GM23338 (cell line): ENCODE measurements around the gene CACNA2D1. TPM values are rescaled to one million over a fixed set of nuclear protein-coding genes. Genes with fewer than 3 reads are reported as not detected.

ENCODE experiments used
- ATAC-seq: fragments of 200-7000 bp; cut with Tn5 transposase; 3 replicates; pipeline ENCODE4 v1.9.1; 2020
- DNase-seq: peaks from one replicate; pipeline ENCODE4 v3.0.0-alpha.2; 2015; ENCODE audit warnings: low spot score
- H2AFZ ChIP-seq: fragments of 200-600 bp; sonication (generic); 2 replicates; pipeline ENCODE4 v1.8.0; 2016; ENCODE audit warnings: antibody characterized with exemption, mild to moderate bottlenecking, moderate library complexity
- H3F3A ChIP-seq: fragments of 200-600 bp; sonication (generic); replicated peaks from 2 replicates; pipeline ENCODE4 v1.8.0; 2017; ENCODE audit warnings: antibody characterized with exemption, mixed run types, low read depth
- H3K27ac ChIP-seq: fragments of 200-600 bp; sonication (generic); 2 replicates; pipeline ENCODE4 v1.6.1; 2016; ENCODE audit warnings: low read depth
- H3K27me3 ChIP-seq: fragments of 200-600 bp; sonication (generic); 2 replicates; pipeline ENCODE4 v1.8.0; 2016; ENCODE audit warnings: mild to moderate bottlenecking, mixed run types, moderate library complexity; ENCODE audit not compliant: insufficient read depth
- H3K36me3 ChIP-seq: fragments of 200-600 bp; sonication (generic); 2 replicates; pipeline ENCODE4 v1.8.0; 2016; ENCODE audit warnings: mild to moderate bottlenecking; ENCODE audit not compliant: insufficient read depth
- H3K4me1 ChIP-seq: fragments of 200-600 bp; sonication (generic); 2 replicates; pipeline ENCODE4 v1.8.0; 2016; ENCODE audit warnings: mild to moderate bottlenecking, moderate library complexity; ENCODE audit not compliant: insufficient read depth
- H3K4me2 ChIP-seq: fragments of 200-600 bp; sonication (generic); 2 replicates; pipeline ENCODE4 v1.7.1; 2017; ENCODE audit warnings: mixed run types
- H3K4me3 ChIP-seq: fragments of 200-600 bp; sonication (generic); 2 replicates; pipeline ENCODE4 v1.6.1; 2016; ENCODE audit warnings: mixed run types
- H3K79me2 ChIP-seq: fragments of 200-600 bp; sonication (generic); replicated peaks from 2 replicates; pipeline ENCODE4 v1.8.0; 2017; ENCODE audit warnings: mild to moderate bottlenecking; ENCODE audit not compliant: insufficient read depth
- H3K9me2 ChIP-seq: fragments of 200-600 bp; sonication (generic); 2 replicates; pipeline ENCODE4 v1.8.0; 2017; ENCODE audit not compliant: insufficient read depth
- H4K20me1 ChIP-seq: fragments of 200-600 bp; sonication (generic); replicated peaks from 2 replicates; pipeline ENCODE4 v1.8.0; 2017; ENCODE audit warnings: mild to moderate bottlenecking; ENCODE audit not compliant: insufficient read depth
- H3K27ac Mint-ChIP-seq: 2 replicates; pipeline ENCODE4 v1.8.0; 2020; ENCODE audit warnings: inconsistent platforms, mild to moderate bottlenecking, moderate library complexity, mixed read lengths
- H3K27me3 Mint-ChIP-seq: 3 replicates; pipeline ENCODE4 v1.8.0; 2022; ENCODE audit warnings: low read depth, mild to moderate bottlenecking, moderate library complexity, mixed read lengths, inconsistent platforms; ENCODE audit not compliant: insufficient read depth, poor library complexity
- H3K36me3 Mint-ChIP-seq: 3 replicates; pipeline ENCODE4 v1.8.0; 2021; ENCODE audit warnings: low read depth, mild to moderate bottlenecking, inconsistent platforms, moderate library complexity, mixed read lengths
- H3K4me1 Mint-ChIP-seq: 3 replicates; pipeline ENCODE4 v1.8.0; 2020; ENCODE audit warnings: mild to moderate bottlenecking, inconsistent platforms, mixed read lengths
- H3K4me3 Mint-ChIP-seq: 3 replicates; pipeline ENCODE4 v1.8.0; 2021; ENCODE audit warnings: moderate library complexity, mild to moderate bottlenecking, inconsistent platforms, mixed read lengths
- H3K9me3 Mint-ChIP-seq: 3 replicates; pipeline ENCODE4 v1.8.0; 2020; ENCODE audit warnings: moderate library complexity, mild to moderate bottlenecking, inconsistent platforms, mixed read lengths
- CREB1 ChIP-seq: fragments of 250-450 bp; sonication (Bioruptor Pico); IDR thresholded peaks from 2 replicates; pipeline ENCODE4 v1.5.0; 2020; ENCODE audit warnings: low read depth, mild to moderate bottlenecking, moderate library complexity
- EZH2 ChIP-seq: fragments of 200-600 bp; sonication (generic); IDR thresholded peaks from one replicate; pipeline ENCODE4 v1.8.0; 2017; ENCODE audit warnings: antibody characterized with exemption, mild to moderate bottlenecking, low read depth; ENCODE audit not compliant: unreplicated experiment
- EZH2phosphoT487 ChIP-seq: fragments of 200-600 bp; sonication (generic); IDR thresholded peaks from one replicate; pipeline ENCODE4 v1.8.1; 2018; ENCODE audit warnings: antibody characterized with exemption; ENCODE audit not compliant: unreplicated experiment
- JUNB ChIP-seq: IDR thresholded peaks from one replicate; pipeline ENCODE4 v1.6.1; 2016; ENCODE audit warnings: antibody characterized with exemption; ENCODE audit not compliant: unreplicated experiment
- NANOG ChIP-seq: IDR thresholded peaks from 2 replicates; pipeline ENCODE4 v1.6.1; 2016; ENCODE audit warnings: antibody characterized with exemption, borderline replicate concordance
- POLR2AphosphoS5 ChIP-seq: IDR thresholded peaks from 2 replicates; pipeline ENCODE4 v1.6.1; 2016; ENCODE audit warnings: antibody characterized with exemption, low read depth
- ZNF114 ChIP-seq: fragments of 250-450 bp; sonication (Bioruptor Pico); IDR thresholded peaks from 2 replicates; pipeline ENCODE4 v1.5.0; 2020; ENCODE audit warnings: mild to moderate bottlenecking, moderate library complexity
- ZNF331 ChIP-seq: fragments of 250-450 bp; sonication (Bioruptor Pico); IDR thresholded peaks from 2 replicates; pipeline ENCODE4 v1.5.0; 2020; ENCODE audit warnings: low read depth, mild to moderate bottlenecking, moderate library complexity
- polyA plus RNA-seq: library from polyadenylated mRNA; unstranded; fragments of >200 nt; fragmentation: Nextera tagmentation; extraction: Ambion mirVana; gene quantifications from 2 replicates; pipeline ENCODE4 v1.2.1, GENCODE V29; 2016
- total RNA-seq: library from RNA; depleted of rRNA; stranded (reverse); fragments of >200 nt; shearing (Covaris generic); gene quantifications from 2 replicates; pipeline ENCODE4 v1.2.3, GENCODE V29; 2014
- TF ChIP-seq, protein P1 (sequence below): IDR thresholded peaks from 2 replicates; pipeline ENCODE4 v1.6.1; 2016; ENCODE audit warnings: antibody characterized with exemption
- TF ChIP-seq, protein P2 (sequence below), 2 experiments: fragments of 200-600 bp in 1 of 2; sonication (generic) in 1 of 2; conservative IDR thresholded peaks; 2 replicates each; pipeline versions ENCODE4 v1.5.1 to v1.6.1; 2016 to 2017; ENCODE audit warnings: antibody characterized with exemption in 2 of 2, low read depth in 2 of 2, mild to moderate bottlenecking in 2 of 2, moderate library complexity in 1 of 2
- TF ChIP-seq, protein P3 (sequence below): fragments of 250-450 bp; sonication (Bioruptor Pico); IDR thresholded peaks from 2 replicates; pipeline ENCODE4 v1.5.0; 2020; ENCODE audit warnings: mild to moderate bottlenecking, moderate library complexity

CACNA2D1 gene
- total and polyA plus RNA-seq, 2 experiments from 2014 or later, result 7.0 to 20.4 TPM

DNA sequence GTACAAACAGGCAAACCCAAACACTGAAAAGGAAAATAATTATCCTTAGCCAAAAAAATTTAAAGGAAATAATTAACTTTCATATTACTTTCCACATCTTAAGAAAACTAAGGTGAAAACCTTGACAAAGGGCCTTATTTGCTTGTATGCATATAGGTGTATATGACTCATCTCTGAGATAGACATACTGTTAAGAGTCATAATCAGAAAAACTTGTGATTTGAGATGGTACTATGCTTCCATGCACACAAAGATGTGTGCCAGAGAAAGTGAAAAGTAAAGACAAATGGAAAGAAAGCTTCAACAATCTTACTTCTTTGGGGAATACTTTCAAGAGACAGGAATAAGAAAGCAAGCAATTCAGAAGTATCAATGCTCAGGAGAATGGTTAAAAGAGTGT, 3.3 kb upstream of the CACNA2D1 start (continued):
- TF ChIP-seq POLR2AphosphoS5 (no peak), EZH2 (no peak)
- TF ChIP-seq, protein P1, sequence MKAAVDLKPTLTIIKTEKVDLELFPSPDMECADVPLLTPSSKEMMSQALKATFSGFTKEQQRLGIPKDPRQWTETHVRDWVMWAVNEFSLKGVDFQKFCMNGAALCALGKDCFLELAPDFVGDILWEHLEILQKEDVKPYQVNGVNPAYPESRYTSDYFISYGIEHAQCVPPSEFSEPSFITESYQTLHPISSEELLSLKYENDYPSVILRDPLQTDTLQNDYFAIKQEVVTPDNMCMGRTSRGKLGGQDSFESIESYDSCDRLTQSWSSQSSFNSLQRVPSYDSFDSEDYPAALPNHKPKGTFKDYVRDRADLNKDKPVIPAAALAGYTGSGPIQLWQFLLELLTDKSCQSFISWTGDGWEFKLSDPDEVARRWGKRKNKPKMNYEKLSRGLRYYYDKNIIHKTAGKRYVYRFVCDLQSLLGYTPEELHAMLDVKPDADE, result no peak

DNA sequence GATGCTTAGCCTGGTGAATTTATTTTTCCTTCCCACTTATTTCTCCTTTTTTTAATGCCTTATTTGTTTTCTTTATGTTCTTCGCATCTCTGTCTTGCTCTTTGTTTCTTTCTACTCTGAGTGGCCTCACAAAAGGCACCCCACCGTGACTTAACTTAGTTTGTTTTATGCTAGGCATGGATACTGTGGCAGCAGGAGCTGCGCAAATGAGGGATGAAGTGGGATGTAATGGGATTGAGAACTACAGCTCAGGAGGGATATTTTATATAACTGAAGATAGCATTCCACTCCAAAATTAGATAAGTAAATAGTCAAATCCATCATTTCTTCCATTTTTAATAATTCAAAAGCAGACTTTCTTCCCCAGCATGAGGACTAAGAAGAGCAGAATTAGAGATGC, 1.7 kb upstream of the CACNA2D1 start:
- Histone ChIP-seq H3K79me2 (peaks cover 9% of the 10 kb centered on the region), H3K27ac (no peak overlapping the region), H3K4me2 (peak overlapping the region; percentile 77), H3K27me3 (peaks cover 23% of the 10 kb centered on the region), H3K4me3 (peak overlapping the region; percentile 63), H2AFZ (no peak overlapping the region), H3K36me3 (no peaks in the 10 kb centered on the region), H3K9me2 (no peaks in the 10 kb centered on the region), H3F3A (0 out of 2 replicates have a peak, but pooled peaks cover 4% of the 10 kb centered on the region), H4K20me1 (no peaks in the 10 kb centered on the region), H3K4me1 (peaks cover 40% of the 10 kb centered on the region)
- H3K9me3 Mint-ChIP-seq, result no peaks in the 10 kb centered on the region
- peaks cover 32% of the 10 kb centered on the region for H3K4me1 Mint-ChIP-seq
- H3K4me3 Mint-ChIP-seq, result peak overlapping the region; percentile 91
- DNase-seq, result peak; percentile 76
- TF ChIP-seq ZNF331 (CRISPR knock-in tag) (no peak), EZH2 (no peak), POLR2AphosphoS5 (no peak), NANOG (no peak; the same call in 1 of the 2 replicates), JUNB (no peak), CREB1 (CRISPR knock-in tag) (no peak), ZNF114 (CRISPR knock-in tag) (no peak), EZH2phosphoT487 (no peak)
- TF ChIP-seq, protein P2, sequence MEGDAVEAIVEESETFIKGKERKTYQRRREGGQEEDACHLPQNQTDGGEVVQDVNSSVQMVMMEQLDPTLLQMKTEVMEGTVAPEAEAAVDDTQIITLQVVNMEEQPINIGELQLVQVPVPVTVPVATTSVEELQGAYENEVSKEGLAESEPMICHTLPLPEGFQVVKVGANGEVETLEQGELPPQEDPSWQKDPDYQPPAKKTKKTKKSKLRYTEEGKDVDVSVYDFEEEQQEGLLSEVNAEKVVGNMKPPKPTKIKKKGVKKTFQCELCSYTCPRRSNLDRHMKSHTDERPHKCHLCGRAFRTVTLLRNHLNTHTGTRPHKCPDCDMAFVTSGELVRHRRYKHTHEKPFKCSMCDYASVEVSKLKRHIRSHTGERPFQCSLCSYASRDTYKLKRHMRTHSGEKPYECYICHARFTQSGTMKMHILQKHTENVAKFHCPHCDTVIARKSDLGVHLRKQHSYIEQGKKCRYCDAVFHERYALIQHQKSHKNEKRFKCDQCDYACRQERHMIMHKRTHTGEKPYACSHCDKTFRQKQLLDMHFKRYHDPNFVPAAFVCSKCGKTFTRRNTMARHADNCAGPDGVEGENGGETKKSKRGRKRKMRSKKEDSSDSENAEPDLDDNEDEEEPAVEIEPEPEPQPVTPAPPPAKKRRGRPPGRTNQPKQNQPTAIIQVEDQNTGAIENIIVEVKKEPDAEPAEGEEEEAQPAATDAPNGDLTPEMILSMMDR (conservative IDR thresholded peaks at IDR 0.05; ENCODE audit: low read depth in 2 of 2), result no peak
- TF ChIP-seq, protein P1, result no peak
- TF ChIP-seq, protein P3, sequence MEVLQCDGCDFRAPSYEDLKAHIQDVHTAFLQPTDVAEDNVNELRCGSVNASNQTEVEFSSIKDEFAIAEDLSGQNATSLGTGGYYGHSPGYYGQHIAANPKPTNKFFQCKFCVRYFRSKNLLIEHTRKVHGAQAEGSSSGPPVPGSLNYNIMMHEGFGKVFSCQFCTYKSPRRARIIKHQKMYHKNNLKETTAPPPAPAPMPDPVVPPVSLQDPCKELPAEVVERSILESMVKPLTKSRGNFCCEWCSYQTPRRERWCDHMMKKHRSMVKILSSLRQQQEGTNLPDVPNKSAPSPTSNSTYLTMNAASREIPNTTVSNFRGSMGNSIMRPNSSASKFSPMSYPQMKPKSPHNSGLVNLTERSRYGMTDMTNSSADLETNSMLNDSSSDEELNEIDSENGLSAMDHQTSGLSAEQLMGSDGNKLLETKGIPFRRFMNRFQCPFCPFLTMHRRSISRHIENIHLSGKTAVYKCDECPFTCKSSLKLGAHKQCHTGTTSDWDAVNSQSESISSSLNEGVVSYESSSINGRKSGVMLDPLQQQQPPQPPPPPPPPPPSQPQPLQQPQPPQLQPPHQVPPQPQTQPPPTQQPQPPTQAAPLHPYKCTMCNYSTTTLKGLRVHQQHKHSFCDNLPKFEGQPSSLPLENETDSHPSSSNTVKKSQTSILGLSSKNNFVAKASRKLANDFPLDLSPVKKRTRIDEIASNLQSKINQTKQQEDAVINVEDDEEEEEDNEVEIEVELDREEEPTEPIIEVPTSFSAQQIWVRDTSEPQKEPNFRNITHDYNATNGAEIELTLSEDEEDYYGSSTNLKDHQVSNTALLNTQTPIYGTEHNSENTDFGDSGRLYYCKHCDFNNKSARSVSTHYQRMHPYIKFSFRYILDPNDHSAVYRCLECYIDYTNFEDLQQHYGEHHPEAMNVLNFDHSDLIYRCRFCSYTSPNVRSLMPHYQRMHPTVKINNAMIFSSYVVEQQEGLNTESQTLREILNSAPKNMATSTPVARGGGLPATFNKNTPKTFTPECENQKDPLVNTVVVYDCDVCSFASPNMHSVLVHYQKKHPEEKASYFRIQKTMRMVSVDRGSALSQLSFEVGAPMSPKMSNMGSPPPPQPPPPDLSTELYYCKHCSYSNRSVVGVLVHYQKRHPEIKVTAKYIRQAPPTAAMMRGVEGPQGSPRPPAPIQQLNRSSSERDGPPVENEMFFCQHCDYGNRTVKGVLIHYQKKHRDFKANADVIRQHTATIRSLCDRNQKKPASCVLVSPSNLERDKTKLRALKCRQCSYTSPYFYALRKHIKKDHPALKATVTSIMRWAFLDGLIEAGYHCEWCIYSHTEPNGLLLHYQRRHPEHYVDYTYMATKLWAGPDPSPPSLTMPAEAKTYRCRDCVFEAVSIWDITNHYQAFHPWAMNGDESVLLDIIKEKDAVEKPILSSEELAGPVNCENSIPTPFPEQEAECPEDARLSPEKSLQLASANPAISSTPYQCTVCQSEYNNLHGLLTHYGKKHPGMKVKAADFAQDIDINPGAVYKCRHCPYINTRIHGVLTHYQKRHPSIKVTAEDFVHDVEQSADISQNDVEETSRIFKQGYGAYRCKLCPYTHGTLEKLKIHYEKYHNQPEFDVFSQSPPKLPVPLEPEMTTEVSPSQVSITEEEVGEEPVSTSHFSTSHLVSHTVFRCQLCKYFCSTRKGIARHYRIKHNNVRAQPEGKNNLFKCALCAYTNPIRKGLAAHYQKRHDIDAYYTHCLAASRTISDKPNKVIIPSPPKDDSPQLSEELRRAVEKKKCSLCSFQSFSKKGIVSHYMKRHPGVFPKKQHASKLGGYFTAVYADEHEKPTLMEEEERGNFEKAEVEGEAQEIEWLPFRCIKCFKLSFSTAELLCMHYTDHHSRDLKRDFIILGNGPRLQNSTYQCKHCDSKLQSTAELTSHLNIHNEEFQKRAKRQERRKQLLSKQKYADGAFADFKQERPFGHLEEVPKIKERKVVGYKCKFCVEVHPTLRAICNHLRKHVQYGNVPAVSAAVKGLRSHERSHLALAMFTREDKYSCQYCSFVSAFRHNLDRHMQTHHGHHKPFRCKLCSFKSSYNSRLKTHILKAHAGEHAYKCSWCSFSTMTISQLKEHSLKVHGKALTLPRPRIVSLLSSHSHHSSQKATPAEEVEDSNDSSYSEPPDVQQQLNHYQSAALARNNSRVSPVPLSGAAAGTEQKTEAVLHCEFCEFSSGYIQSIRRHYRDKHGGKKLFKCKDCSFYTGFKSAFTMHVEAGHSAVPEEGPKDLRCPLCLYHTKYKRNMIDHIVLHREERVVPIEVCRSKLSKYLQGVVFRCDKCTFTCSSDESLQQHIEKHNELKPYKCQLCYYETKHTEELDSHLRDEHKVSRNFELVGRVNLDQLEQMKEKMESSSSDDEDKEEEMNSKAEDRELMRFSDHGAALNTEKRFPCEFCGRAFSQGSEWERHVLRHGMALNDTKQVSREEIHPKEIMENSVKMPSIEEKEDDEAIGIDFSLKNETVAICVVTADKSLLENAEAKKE, result no peak
- peaks cover 7% of the 10 kb centered on the region for H3K27me3 Mint-ChIP-seq
- peak; percentile 11; the same call in 2 of the 3 replicates for ATAC-seq
- no peaks in the 10 kb centered on the region; the same call in 2 of the 3 replicates for H3K36me3 Mint-ChIP-seq
- H3K27ac Mint-ChIP-seq, result no peak overlapping the region
